WTC11 (cell line): ENCODE measurements around the gene AHNAK2.

Experiments
- CTCF ChIP-seq: fragments of 200-600 bp; IDR thresholded peaks from 2 replicates; pipeline ENCODE4 v1.8.0; 2022; ENCODE audit warnings: antibody characterized with exemption
- ESRRA ChIP-seq: sonication (generic); formaldehyde crosslinking; IDR thresholded peaks from 2 replicates; pipeline ENCODE4 v1.8.1; 2022; ENCODE audit warnings: mild to moderate bottlenecking, missing genetic modification reagents, borderline replicate concordance
- IRF1 ChIP-seq: sonication (generic); formaldehyde crosslinking; IDR thresholded peaks from 2 replicates; pipeline ENCODE4 v1.8.0; 2023; ENCODE audit warnings: missing genetic modification reagents
- NFE2L1 ChIP-seq: sonication (generic); formaldehyde crosslinking; IDR thresholded peaks from 2 replicates; pipeline ENCODE4 v1.8.1; 2023; ENCODE audit warnings: missing genetic modification reagents
- STAT6 ChIP-seq: sonication (generic); formaldehyde crosslinking; conservative IDR thresholded peaks from 2 replicates; pipeline ENCODE4 v1.8.1; 2023; ENCODE audit warnings: mild to moderate bottlenecking, low read depth, missing genetic modification reagents, moderate library complexity
- TEAD4 ChIP-seq: sonication (generic); formaldehyde crosslinking; IDR thresholded peaks from 2 replicates; pipeline ENCODE4 v1.8.0; 2022; ENCODE audit warnings: mild to moderate bottlenecking, missing genetic modification reagents
- USF2 ChIP-seq: sonication (generic); formaldehyde crosslinking; IDR thresholded peaks from 2 replicates; pipeline ENCODE4 v1.8.1; 2023; ENCODE audit warnings: mild to moderate bottlenecking, missing genetic modification reagents, moderate library complexity
- ZBTB21 ChIP-seq: sonication (generic); formaldehyde crosslinking; IDR thresholded peaks from 2 replicates; pipeline ENCODE4 v1.8.1; 2023; ENCODE audit warnings: mild to moderate bottlenecking, missing genetic modification reagents, borderline replicate concordance
- ZNF138 ChIP-seq: sonication (generic); formaldehyde crosslinking; conservative IDR thresholded peaks from 2 replicates; pipeline ENCODE4 v1.8.1; 2022; ENCODE audit warnings: mild to moderate bottlenecking, moderate library complexity, missing genetic modification reagents
- ZNF232 ChIP-seq: sonication (generic); formaldehyde crosslinking; IDR thresholded peaks from 2 replicates; pipeline ENCODE4 v1.8.0; 2022; ENCODE audit warnings: mild to moderate bottlenecking, missing genetic modification reagents

GRCh38 chr14:104980611-104981531 is 2.7 kb upstream of the AHNAK2 start:
- TF ChIP-seq CTCF (no peak), ZBTB21 (CRISPR knock-in tag) (no peak), TEAD4 (CRISPR knock-in tag) (no peak), NFE2L1 (CRISPR knock-in tag) (no peak), STAT6 (CRISPR knock-in tag) (no peak), ZNF232 (no peak), ESRRA (CRISPR knock-in tag) (no peak), USF2 (CRISPR knock-in tag) (no peak), ZNF138 (CRISPR knock-in tag) (no peak), IRF1 (no peak)
